ENCODE results near the gene SLC40A1.

The SLC40A1 gene

DNA sequence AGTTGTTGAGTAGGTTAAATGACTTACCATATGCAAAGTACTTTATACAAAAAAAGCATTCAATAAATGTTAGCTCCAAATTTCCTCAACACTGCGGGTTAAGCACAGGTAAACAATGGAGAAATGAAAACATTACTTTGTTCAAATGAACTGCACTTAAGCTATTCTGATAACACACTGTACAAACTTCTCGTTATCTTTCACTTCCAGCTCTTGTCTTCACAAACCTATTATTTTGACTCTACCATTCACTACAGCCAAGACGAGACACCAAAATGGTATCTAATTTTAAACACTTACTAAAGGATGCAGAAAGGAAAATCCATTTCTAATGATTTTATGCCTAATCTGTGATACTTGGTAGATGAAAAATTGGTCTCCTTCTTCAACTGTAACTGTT lies 43.8 kb downstream of the SLC40A1 start:
- no peak for DNase-seq

DNA sequence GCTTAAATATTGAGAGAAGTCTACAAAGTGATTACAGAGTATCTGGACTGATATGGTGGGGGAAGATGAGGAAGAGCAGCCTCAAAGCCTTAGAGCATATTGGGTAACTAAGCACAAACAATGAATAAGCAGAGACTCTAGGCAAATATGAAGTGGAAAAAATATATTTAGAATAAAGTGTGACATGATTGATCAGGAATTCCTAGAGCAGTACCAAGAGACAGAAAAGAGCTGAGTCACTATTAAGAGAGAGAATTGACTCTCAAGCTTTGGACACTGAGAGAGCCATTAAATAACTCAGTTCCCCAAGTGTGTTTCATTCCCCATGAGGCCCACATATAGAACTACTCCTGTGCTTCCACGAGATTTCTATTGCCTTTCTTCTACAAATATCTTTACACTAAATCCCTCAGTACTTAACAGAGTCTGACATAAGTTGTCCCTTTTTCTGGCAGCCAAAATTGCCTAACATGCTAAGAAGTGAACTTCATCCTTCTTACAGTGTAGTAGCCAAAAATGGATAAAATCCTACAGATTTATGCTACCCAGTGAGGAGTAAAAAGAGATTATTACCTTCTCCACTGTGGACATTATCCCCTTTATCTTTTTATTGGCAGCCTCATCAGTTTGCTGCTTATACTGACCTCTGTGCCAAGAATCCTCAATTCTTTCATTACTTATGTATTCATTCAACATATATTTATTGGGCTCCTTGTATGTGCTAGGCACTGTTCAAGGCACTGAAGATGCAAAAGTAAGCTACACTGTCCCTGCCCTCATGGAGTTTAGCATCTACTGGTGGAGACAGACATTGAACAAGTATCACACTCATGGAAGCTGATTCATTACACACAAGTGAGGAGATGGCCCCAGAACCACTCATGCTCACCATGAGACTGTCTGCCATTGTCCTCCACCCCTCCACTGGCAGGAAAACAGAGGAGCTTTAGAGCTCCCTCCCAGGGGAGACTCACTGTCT lies 45.4 kb downstream of the SLC40A1 start:
- DNase-seq = no peak

DNA sequence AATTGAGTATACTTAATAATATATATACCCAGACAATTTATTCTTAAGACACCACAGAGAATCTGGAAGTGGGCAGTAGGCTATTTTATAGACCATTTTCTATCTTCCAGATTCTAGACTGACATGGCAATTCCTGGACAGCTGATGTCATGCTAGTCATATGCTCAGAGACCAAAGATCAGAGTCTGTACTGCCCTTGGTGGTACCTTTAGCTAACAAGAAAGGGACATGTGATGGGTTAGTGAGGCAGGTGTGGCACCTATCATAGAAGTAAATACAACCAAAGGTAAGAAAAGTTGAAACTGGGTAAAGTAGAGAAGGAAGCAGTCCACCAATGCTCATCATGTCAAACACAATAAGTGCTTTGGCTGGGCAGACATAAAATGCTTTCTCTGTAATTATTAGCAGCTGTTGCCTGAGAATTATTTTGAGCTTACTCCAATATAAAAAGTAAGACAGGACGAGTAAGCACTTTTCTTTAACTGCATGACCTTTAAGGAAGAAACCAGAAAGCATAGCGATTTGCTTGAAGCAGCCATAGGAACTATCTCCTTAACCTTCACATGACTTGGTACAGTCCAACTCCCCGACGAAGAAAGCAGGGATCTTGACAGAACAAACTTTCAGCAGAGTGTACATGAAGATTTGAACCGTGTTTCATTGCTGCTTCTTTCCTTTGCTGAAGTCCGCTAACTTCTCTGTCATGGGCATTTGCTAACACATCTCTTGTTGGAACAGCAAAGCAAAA lies 47.1 kb downstream of the SLC40A1 start:
- no peak for DNase-seq

DNA sequence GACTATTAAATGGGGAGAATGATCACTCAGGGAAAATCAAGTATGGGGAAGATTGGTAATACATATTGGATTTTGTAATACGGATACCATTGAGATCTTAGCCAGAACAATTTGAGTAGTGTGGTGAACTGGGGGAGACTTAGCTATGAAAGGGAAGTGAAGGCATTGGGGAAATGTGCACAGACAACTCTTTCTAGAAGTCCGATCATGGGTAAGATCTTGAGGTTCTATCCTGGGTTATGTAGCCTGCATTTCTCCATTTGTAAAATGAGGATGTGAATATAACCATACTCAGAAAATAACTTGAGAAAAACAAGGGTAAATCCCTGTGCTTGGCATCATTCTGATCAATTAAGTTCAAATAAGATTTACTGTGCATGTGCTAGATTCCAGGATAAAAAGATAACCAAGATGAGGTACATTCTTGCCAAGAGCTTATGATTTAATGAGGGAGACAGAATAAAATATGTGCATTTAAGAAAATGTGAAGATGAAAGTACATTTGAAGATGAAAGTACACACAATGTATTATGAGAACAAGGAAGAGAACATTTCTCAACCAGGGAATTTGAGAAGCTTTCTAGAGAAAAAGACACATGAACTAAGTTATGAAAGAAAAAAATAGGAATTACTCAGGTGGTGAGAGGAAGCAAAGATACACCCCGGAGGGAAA lies 49.5 kb downstream of the SLC40A1 start:
- no peak for DNase-seq

DNA sequence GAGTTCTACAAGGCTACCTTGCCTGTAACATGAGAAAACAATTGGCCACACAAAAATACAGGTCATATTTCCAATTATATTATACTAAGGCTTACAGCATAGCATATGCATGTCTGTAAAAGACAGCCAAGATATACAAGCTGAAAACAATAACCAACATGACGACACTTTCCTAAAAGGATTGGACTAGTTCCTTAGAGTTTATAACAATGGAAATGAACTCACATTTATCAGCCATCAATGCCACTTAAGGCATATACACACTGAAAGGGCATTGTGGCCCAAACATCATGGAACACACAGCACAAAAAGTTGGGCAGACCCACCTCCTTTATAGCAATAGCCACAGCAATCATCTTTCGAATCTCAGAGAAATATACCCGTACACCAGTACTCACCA lies 52.0 kb downstream of the SLC40A1 start:
- DNase-seq = no peak

DNA sequence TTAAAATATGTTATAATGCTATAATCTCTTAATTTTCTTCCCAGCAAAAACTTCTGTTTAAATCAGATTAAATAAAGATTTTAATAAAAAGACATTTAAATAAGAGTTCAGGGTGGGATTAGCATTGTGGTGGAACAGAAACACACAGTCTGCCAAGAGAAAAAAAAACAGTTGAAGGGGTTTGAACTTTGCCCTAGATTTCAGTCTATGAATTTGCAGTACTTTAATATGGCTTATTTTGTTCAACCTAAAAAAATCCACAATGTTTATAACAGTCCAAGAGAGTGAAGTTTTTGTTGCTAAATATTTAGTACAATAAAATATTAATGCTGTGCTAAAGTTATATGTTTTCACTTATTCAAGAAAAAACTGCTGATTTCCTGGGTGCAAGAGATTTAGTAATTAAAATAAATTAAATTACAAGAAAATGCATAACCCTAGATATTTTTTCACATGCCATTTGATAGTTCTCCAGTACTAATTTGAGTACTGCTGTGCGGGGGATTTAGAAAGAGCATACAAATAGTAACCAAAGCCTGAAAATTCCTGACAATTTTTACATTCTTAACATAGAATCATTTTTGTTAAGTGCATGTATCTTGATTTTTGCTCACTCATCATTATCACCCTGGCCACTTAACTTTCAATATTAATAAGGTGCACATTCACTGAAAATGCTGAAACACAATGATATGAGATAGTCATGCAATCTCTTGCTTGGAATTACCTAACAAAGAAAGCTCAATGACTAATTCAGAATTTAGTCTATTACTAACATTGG lies 52.6 kb downstream of the SLC40A1 start:
- no peak for DNase-seq

DNA sequence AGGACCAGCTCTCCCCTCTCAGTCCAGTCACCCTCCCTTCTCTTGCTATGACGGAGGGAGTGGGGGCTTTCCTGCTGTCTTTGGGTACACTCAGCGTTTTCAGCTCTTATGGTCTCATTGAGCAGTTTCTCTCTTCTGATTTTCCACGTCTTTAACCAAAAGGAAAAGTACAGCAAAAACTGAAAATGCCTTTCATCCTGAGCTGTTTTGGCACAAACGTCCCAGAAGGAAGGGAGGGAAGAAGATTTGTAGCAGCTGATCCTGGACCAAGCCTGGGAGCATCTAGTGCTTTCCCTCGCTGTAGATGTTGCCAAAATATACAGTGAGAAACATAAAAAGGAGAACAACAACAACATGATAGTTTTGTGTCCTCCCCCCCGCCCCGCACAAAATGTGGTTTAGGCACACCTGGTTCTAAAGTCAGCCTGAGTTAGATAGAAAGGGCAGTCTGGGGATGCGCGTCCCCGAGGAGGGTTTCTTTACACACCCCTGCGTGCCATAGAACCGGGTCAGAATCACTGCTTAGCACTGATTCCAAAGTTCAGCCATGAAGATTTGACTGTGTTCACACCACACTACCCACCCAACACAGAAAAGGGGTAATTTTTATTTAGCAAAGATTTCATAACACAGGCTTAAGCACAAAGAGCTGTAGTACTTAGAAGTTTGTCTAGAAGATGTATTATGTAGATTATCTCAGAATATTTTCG lies 53.4 kb downstream of the SLC40A1 start:
- DNase-seq = no peak

DNA sequence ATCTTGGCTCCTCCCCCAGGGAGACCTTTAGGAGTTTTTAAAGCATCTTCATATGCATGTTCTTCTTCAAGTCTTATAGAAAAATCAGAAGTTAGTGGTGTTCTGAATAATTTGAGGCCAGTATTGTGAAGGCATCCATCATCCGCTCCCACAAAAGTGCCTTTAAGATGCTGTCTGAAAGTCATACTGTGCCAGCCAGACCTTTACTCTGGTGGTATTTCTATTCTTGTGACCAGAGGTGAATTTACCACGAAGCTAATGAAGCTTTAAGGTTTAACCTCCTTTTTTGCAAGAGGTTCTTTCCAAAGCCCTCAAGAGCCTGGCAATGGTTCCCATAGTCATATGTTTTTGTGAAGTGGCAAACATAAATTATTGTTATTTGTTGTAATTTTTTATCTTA lies 54.3 kb downstream of the SLC40A1 start:
- no peak for DNase-seq

DNA sequence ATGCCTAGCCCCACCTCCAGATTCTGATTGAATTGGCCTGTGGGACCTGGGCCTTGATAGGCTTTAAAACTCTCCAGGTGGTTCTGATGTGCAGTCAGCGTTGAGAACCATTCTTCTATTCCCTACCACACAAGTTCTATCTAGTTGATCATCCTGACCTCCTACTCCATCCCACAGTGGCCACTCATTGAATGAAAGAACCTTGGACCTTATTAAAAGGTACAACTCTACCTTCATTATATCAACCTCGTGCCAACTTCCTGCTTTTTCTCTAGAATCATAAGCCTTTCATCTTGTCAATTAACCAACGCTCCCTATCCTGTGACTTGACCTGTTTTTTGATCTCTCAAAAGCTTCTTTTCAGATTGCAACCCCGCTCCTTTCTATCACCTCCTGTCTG lies 55.8 kb downstream of the SLC40A1 start:
- DNase-seq = no peak

DNA sequence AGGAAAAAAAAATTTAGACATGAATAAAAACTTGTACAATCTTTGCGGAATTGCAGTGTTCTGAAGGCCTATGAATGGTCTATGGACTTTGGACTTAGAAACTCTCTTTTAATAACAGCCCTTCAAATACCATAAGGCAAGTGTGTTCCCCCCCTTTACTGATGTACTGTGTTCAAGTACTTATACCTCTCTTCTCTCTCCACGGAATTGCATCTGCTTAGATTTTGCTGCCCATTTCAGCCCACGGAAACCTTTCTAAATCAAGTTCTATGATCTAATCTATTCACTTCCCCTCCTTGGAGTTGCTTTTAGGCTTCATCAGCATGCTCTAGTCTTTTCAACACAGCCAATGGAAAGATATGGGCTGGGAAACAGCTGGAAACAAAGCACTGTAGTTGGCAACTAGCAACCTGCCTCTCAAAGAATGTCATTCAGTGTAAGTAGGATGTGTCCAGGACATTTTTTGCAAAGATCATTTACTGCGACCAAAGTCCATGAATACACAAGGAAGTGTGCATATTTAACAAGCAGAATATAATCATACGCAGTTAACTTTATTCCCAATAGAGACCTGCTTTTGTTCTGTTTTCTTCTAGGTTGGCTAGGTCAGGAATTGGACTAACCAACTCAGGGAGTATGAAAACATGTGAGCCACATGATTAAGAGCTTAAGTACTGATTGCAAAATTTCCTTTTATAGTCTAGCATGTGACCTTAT lies 58.0 kb downstream of the SLC40A1 start:
- no peak for DNase-seq

DNA sequence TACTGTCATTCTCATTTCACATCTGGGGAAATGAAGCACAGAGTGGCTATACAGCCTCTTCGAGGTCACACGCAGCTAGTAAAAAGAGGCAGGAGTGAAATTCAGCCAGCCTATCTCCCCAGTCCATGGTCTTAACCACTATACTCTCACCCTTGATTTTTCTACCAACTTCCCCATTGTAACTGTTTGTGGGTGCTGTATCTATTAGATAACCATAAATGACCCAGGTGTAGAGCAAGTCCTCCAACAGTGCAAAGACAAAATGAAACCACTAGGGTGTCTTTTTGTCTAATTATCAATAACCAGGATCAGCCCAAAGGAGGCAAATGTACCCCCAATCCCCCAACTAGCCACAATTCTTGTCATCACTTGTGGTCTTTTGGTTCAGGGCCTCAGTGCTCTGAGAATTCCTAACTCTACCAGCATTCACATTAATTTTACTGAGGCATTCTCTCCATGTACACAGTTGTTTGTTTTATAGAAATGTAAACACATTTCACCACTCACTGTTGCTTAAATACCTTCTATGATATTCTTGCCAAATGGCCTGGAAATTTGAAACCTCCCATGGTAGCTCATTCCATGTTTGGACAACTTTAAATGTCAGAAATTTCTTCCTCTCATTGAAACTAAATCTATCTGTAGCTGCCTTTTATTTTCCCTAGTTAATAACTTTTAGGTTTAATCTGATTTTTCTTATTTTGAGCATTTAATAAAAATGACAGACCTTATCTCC lies 58.7 kb downstream of the SLC40A1 start:
- no peak for DNase-seq

DNA sequence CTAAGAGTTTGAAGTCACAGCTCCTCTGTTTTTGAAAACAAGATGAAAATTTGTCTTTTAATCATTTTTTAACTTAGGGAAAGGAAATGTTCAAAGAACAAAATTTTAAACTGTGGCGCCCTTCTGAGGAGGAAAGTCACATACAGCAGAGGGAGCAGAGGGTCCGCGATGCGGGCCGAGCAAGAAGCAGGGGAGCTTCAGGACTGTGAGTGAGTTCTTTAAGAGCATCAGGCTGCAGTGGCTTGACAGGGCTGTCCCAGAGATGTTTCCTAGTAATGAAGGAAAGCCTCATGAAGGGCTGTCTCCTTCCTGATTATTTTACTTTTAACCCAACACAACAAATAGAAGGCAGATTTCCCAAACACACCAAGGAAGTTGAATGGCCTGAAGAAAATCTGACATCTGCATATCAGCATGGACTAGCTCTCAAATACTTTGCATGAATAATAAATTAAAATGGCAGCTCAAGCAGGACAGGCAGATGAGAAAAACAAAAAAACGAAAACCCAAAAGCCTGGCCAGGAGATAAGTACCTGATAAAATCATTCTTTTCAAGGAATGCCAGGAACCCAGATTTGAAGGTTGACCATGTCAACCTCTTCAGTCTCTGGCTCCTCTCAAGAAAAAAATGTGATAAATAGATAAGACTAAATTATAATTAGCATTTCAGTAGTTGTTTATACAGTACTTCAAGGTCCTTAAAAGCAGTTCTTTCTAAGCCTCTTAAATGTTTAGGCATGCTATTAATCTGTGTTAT lies 60.8 kb downstream of the SLC40A1 start:
- DNase-seq = no peak

DNA sequence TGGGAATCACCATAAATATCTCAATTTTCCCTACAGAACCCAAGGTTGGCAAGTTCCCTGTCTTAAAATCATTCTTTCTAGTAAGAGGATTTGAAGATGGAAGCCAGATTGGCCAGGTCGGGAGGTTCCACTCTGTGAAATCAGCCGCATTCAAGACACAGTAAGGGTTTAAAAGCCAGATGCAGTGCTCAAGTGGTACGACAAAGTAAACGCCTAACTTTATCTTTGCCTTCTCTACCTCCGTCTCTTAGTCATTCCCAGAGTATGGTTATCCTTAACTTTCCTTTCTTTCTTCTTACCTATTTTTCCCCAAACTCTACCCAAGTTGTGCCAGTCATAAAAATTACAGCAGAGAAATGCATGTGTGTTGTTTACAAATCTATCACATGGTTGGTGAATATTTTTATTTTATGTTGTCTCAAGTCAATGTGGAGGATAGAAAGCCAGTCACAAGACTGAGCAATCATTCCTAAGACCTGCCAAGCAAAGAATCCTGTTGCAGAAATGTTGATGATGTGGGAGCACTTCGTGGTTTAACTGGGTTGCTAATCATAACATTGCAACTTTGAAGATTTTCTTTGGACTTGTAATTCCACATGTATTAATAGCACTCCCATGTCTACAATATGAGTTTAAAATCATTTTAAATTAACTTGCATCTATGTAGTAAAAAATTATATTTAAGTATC lies 62.6 kb downstream of the SLC40A1 start:
- no peak for DNase-seq

DNA sequence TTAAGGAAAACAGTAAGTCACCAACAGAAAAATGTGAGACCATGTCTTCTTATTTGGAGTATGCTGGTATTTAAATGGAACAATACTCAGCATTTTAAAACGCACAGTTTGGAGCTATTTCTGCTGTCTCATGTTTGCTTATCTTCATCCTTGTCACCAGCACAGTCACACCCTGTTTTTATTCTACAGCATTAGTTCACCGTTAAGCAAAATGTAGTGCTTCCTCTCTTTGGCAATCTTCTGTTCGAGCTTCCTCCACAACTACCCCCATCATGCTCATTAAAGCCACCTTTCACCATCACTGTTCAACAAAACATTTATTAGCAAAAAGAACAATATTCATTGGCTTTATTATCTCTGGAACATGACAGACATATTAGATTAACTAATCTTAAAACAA lies 64.0 kb downstream of the SLC40A1 start:
- no peak for DNase-seq

DNA sequence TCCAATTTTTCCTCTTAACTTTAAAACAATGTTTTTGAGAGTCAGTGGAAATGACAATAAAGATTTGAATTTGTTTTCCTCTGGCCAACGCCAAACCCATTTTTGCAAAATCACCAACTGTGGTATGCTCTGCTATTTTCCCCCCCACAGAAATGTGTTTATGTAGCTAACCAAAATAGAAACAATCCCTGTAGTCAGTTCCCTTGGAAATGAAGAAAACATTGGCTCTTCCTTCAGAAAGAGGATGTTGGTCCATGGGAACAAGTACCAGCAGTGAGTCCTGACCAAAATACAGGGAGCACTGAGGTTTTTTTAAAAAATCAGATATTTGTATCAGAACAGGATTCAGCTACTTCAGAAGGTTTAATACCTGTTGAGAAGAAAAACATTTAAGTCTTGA lies 65.3 kb downstream of the SLC40A1 start:
- no peak for DNase-seq

DNA sequence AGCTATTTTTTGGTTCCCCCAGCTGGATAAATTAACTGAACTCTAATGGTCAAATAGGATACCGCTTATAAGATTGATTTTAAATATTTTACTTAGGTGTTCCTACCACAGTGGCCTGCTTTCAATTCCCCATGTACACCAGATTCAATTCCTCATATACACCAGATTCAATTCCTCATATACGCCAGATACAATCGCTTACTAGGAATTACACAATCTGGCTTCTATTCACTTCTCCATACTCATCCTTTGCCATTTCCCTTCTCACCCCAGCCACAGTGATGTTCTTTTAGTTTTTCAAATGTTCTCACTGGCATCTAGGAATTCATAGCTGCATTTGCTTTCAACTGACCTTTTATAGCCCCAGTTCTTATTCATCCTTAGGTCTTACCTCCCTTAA lies 66.5 kb downstream of the SLC40A1 start:
- no peak for DNase-seq

DNA sequence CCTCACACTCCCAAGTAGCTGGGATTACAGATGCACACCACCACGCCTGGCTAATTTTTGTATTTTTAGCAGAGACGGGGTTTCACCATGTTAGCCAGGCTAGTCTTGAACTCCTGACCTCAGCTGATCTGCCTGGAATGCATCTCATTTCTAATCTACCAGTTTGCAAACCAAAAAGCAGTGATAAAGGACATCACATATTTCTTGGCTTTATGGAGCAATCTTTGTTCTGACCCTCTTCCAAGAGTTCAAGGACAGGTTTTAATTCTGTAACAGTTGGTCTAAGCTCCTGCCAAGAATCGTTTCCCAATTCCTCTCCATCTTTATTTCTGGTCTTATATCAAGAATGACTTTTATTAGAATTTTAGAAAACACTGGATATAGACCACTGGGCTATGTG lies 67.7 kb downstream of the SLC40A1 start:
- DNase-seq = no peak

DNA sequence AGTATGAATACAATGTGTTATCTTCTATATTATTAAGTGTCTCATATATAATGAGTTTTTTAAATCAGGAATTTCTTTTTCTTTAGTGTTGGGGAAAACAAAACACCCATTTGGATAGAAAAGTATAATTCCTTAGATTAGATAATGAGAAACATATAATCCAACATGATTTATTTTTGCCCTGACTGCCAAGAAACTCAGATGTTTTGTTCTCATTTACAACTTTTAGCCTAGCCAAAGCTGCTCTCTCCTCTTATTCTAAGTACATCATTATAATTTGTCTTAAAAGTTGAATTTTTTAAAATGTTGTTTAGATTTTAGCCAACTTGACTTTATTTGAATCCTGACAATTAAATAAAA lies 68.6 kb downstream of the SLC40A1 start:
- no peak for DNase-seq

DNA sequence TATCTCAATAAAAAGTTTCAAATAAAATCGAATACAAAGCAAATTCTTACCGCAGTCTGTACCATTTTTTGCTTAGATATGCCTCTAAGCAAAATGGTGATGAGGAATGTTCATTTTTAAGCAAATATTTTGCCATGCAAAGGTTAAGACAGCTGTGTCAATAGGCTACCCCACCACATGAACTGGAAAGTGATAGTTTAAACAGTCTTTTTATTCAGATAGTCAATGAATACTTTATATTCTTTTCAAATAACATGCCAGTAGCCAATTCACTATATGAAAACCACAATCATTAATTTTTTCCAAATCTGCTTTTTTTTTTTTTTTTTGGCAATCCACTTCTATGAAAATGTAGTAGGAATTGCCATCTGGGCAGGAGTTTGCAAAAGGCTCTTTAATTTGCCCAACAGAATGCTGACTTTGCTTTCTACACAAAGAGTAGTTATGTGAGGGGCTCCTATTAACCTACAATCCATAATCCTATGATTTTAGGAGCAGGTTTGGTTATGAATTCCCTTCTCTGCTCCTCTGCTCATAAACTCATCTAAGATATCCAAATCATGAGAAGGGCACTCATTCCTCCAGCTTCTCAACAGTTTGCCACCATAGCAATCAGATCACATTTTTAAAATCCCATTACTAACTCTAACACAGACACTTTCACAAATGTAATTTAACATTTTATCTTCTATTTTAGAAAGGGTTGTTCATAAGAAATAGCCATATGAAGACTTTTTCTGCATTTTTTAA lies 69.2 kb downstream of the SLC40A1 start:
- no peak for DNase-seq
